Measurements from ENCODE around the gene RIMBP3B.
"Not testable (repeated sequence)": the region's sequence is repeated elsewhere in the genome, so short reads cannot be mapped to it uniquely, and the experiment has no call there.

- TF ChIP-seq, protein P1, sequence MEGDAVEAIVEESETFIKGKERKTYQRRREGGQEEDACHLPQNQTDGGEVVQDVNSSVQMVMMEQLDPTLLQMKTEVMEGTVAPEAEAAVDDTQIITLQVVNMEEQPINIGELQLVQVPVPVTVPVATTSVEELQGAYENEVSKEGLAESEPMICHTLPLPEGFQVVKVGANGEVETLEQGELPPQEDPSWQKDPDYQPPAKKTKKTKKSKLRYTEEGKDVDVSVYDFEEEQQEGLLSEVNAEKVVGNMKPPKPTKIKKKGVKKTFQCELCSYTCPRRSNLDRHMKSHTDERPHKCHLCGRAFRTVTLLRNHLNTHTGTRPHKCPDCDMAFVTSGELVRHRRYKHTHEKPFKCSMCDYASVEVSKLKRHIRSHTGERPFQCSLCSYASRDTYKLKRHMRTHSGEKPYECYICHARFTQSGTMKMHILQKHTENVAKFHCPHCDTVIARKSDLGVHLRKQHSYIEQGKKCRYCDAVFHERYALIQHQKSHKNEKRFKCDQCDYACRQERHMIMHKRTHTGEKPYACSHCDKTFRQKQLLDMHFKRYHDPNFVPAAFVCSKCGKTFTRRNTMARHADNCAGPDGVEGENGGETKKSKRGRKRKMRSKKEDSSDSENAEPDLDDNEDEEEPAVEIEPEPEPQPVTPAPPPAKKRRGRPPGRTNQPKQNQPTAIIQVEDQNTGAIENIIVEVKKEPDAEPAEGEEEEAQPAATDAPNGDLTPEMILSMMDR (IDR thresholded peaks at IDR 0.05; ENCODE audit: low read length): not testable (repeated sequence)
- TF ChIP-seq EZH2 (IDR thresholded peaks at IDR 0.05; ENCODE audit: borderline replicate concordance, low read length): not testable (repeated sequence)
Observed at GRCh38 chr22:21407139-21407538, 23.6 kb downstream of the RIMBP3B start.
